ENCODE results near the gene LRRC3.
"Not testable (repeated sequence)": the region's sequence is repeated elsewhere in the genome, so short reads cannot be mapped to it uniquely, and the experiment has no call there.

The LRRC3 gene

GRCh38 chr21:44502171-44502958, 47.1 kb downstream of the LRRC3 start:
- no peaks in the 10 kb centered on the region for H3K27me3 ChIP-seq (ENCODE audit: control insufficient read depth, insufficient read depth, low read length)

GRCh38 chr21:44503006-44503889, 47.9 kb downstream of the LRRC3 start:
- H3K27ac ChIP-seq (ENCODE audit: low read depth, low read length); H3K27me3 ChIP-seq (ENCODE audit: control insufficient read depth, insufficient read depth, low read length); H3K9me3 ChIP-seq (ENCODE audit: control insufficient read depth, insufficient read depth, low read depth, low read length); H3K4me1 ChIP-seq (ENCODE audit: control insufficient read depth, insufficient read depth, low read length); H3K9ac ChIP-seq (ENCODE audit: low read length); H3K4me3 ChIP-seq (ENCODE audit: low read depth, low read length); H3K36me3 ChIP-seq (ENCODE audit: control insufficient read depth, insufficient read depth, low read length): not testable (repeated sequence)

More at GRCh38 chr21:44502171-44502958, 47.1 kb downstream of the LRRC3 start:
- Histone ChIP-seq H3K9ac (ENCODE audit: low read length) (no peak overlapping the region), H3K4me3 (ENCODE audit: low read depth, low read length) (no peak overlapping the region), H3K36me3 (ENCODE audit: control insufficient read depth, insufficient read depth, low read length) (no peaks in the 10 kb centered on the region), H3K4me1 (ENCODE audit: control insufficient read depth, insufficient read depth, low read length) (peaks cover 9% of the 10 kb centered on the region; the same call in 1 of the 2 replicates), H3K27ac (ENCODE audit: low read depth, low read length) (no peak overlapping the region), H3K9me3 (ENCODE audit: control insufficient read depth, insufficient read depth, low read depth, low read length) (no peaks in the 10 kb centered on the region)

DNA sequence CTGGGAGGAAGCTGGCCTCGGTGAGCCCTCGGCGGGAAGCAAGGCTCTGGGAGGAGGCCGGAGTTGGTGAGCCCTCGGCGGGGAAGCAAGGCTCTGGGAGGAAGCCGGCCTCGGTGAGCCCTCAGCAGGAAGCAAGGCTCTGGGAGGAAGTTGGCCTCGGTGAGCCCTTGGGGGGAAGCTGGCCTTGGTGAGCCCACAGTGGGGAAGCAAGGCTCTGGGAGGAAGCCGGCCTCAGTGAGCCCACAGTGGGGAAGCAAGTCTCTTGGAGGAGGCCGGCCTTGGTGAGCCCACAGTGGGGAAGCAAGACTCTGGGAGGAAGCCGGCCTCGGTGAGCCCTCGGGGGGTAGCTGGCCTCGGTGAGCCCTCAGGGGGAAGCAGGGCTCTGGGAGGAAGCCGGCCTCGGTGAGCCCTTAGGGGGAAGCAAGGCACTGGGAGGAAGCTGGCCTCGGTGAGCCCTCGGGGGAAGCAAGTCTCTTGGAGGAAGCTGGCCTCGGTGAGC, 48.6 kb downstream of the LRRC3 start:
- no peak overlapping the region for H3K27ac ChIP-seq (ENCODE audit: low read depth, low read length)
- H3K9me3 ChIP-seq (ENCODE audit: control insufficient read depth, insufficient read depth, low read depth, low read length), result no peaks in the 10 kb centered on the region
- H3K9ac ChIP-seq (ENCODE audit: low read length), result no peak overlapping the region
- no peaks in the 10 kb centered on the region for H3K27me3 ChIP-seq (ENCODE audit: control insufficient read depth, insufficient read depth, low read length)
- peaks cover 4% of the 10 kb centered on the region; the same call in 1 of the 2 replicates for H3K4me1 ChIP-seq (ENCODE audit: control insufficient read depth, insufficient read depth, low read length)
- no peak overlapping the region for H3K4me3 ChIP-seq (ENCODE audit: low read depth, low read length)
- H3K36me3 ChIP-seq (ENCODE audit: control insufficient read depth, insufficient read depth, low read length), result peaks cover 6% of the 10 kb centered on the region; the same call in 1 of the 2 replicates

DNA sequence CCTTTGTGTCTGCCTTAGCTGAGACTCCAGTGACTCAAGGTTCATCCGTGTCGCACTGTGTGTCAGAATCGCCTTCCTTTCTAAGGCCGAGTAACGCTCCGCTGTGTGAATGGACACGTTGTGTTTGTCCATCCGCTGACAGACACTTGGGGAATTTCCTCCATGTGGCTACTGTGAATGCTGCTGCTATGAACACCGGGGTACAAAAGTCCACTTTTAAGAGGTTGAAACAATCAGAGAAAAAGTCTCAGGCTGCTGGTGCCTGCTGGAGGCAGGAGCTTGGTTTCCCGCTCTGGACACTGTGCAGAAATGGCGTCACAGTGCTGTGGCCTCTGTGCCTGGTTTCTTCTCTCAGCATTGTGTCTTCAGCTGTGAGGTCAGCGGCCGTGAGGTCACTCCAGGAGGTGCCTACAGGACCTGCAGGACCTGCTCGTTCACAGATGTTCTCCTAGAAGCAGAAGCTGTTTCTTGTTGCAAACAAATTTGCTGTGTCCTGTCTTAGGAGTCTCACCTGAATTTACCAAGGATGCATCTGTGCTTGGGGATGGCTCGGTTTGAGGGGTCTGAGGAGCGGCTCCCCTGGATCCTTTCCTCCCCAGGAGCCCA, 50.5 kb downstream of the LRRC3 start:
- H3K4me3 ChIP-seq (ENCODE audit: low read depth, low read length), result no peak overlapping the region
- no peaks in the 10 kb centered on the region for H3K27me3 ChIP-seq (ENCODE audit: control insufficient read depth, insufficient read depth, low read length)
- no peak overlapping the region for H3K27ac ChIP-seq (ENCODE audit: low read depth, low read length)
- no peak overlapping the region for H3K9ac ChIP-seq (ENCODE audit: low read length)
- H3K36me3 ChIP-seq (ENCODE audit: control insufficient read depth, insufficient read depth, low read length), result peaks cover 13% of the 10 kb centered on the region; the same call in 1 of the 2 replicates
- H3K4me1 ChIP-seq (ENCODE audit: control insufficient read depth, insufficient read depth, low read length), result peaks cover 8% of the 10 kb centered on the region
- no peaks in the 10 kb centered on the region for H3K9me3 ChIP-seq (ENCODE audit: control insufficient read depth, insufficient read depth, low read depth, low read length)

DNA sequence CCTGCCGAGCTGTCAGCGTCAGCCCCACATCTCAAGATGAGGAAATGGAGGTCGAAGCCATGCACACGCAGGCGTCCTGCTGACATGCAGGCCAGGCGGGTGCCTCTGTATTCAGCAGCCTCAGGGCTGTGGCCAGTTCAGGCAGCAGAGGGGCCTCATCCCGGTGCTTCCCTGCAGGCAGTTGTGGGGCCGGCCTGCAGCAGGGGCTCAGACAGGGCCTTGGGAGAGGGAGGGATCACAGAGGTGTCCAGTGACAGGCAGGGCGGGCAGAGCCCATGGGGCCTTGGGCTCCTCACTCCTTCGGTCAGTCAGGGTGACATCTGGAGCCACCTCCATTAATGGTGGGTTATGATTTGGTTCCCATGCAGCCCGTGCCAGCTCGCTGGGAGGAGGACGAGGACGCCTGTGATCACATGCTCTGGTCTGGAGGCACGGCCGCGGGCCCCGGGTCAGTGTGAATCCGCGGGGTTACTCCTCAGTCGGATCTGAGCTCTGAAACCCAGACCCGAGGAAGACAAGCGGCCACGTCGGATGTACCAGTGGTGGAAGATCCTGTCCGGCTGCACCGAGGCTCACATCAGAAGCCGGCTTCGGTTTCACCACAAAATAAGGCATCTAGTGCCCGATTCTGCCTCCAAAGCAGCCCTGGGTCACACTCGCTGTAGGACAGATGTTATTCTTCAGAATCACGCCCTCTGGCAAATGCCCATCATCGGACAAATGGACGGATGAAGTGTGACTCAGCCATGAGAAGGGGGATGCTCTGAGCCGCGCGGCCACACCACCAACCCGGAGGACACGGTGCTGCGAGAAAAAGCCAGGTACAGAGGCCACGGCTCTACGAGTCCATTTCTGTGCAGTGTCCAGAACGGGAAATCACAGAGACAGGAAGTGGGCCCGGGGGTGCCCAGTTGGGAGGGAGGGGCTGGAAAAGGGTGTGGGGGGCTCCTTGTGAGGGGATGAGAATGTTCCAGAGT, 51.3 kb downstream of the LRRC3 start:
- Histone ChIP-seq H3K27me3 (ENCODE audit: control insufficient read depth, insufficient read depth, low read length) (no peaks in the 10 kb centered on the region), H3K9ac (ENCODE audit: low read length) (no peak overlapping the region), H3K36me3 (ENCODE audit: control insufficient read depth, insufficient read depth, low read length) (peaks cover 19% of the 10 kb centered on the region), H3K4me1 (ENCODE audit: control insufficient read depth, insufficient read depth, low read length) (peaks cover 11% of the 10 kb centered on the region), H3K27ac (ENCODE audit: low read depth, low read length) (no peak overlapping the region), H3K9me3 (ENCODE audit: control insufficient read depth, insufficient read depth, low read depth, low read length) (no peaks in the 10 kb centered on the region), H3K4me3 (ENCODE audit: low read depth, low read length) (no peak overlapping the region)

DNA sequence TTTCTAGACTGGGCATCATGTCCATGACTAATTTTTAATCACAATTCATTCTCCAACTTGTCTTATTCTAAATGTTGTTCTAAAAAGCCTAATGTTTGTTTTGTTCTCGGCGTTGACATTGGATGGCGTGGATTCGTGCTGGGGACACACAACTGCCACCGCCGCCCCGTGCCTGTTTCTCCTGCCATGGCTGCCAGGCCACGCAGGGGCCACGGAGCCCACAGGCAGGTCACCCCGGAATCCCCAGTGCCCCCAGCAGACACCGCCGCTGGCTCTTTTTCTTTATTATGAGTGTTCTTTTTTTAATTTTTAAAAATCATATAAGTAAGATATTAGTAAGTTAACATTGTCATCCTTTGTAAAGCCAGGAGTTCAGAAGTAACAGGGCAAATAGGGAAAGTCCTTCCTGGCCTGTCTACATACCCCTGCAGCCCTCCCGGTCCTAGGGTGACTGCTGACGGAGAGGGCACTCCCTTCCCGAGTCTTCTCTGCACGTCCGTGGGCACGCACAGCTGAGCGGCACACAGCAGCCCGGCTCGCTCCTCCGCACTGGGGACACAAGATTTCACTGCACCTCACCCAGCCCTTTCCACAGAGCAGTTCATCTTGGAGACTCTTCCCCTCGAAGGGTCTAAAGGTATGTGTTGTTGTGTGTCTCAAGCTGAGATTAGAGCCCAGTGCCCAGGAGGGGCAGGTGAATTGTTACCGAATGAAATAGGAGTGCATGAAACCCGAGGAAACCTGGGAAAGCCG, 52.5 kb downstream of the LRRC3 start:
- Histone ChIP-seq H3K36me3 (ENCODE audit: control insufficient read depth, insufficient read depth, low read length) (peaks cover 19% of the 10 kb centered on the region), H3K4me1 (ENCODE audit: control insufficient read depth, insufficient read depth, low read length) (peaks cover 11% of the 10 kb centered on the region), H3K27ac (ENCODE audit: low read depth, low read length) (no peak overlapping the region), H3K4me3 (ENCODE audit: low read depth, low read length) (no peak overlapping the region), H3K9ac (ENCODE audit: low read length) (no peak overlapping the region), H3K9me3 (ENCODE audit: control insufficient read depth, insufficient read depth, low read depth, low read length) (no peaks in the 10 kb centered on the region), H3K27me3 (ENCODE audit: control insufficient read depth, insufficient read depth, low read length) (no peaks in the 10 kb centered on the region)

DNA sequence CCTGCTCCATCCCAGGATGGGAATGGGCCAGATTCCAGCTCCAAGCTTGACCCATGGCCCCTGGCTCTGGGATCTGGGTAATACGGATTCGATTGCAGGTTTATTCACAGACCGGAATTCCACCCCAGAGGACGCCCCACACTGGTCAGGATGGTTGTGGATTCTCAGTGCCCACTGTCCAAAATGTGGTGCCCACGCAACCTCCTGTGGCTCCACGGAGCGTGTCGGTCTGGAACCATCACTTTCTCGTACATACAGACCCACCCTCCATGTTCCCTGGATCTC, 53.1 kb downstream of the LRRC3 start:
- Histone ChIP-seq H3K4me1 (ENCODE audit: control insufficient read depth, insufficient read depth, low read length) (peaks cover 11% of the 10 kb centered on the region), H3K36me3 (ENCODE audit: control insufficient read depth, insufficient read depth, low read length) (peaks cover 19% of the 10 kb centered on the region), H3K27me3 (ENCODE audit: control insufficient read depth, insufficient read depth, low read length) (no peaks in the 10 kb centered on the region), H3K27ac (ENCODE audit: low read depth, low read length) (no peak overlapping the region), H3K9me3 (ENCODE audit: control insufficient read depth, insufficient read depth, low read depth, low read length) (no peaks in the 10 kb centered on the region), H3K9ac (ENCODE audit: low read length) (no peak overlapping the region), H3K4me3 (ENCODE audit: low read depth, low read length) (no peak overlapping the region)

DNA sequence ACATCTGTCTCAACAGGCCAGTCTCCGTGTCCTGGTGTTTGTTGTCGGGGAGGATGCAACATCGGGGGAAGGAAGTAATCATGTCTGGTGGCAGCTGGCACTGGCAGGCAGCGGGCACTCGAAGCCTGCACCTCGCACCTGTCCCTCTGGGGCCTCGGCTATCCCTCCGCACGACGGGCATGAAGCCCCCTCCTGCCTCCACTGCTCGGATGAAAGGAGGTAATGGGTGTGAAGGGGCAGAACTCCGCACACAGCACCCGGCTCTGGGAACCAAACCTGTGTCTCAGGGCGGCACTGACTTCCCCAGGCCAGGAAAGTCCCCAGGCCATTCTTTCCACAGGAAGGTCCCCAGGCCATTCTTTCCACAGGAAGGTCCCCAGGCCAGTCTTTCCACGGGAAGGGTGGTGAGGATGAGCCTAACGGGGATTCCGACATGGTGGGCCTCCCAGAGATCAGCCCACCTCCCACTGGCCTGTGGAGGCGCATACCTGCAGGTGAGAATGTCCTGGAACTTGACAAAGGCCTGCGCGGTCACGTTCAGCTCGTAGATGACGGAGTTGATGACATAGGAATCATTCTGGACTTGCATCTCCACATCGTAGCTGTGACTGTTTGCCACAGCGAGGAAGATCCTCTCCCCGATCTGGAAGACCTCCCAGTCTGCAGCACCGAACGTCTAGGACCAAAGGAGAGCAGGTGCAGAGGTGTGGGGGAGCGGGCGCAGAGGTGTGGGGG, 53.6 kb downstream of the LRRC3 start:
- no peak overlapping the region for H3K9ac ChIP-seq (ENCODE audit: low read length)
- H3K4me1 ChIP-seq (ENCODE audit: control insufficient read depth, insufficient read depth, low read length), result peaks cover 11% of the 10 kb centered on the region
- no peak overlapping the region for H3K4me3 ChIP-seq (ENCODE audit: low read depth, low read length)
- H3K27me3 ChIP-seq (ENCODE audit: control insufficient read depth, insufficient read depth, low read length), result no peaks in the 10 kb centered on the region
- no peak overlapping the region for H3K27ac ChIP-seq (ENCODE audit: low read depth, low read length)
- H3K9me3 ChIP-seq (ENCODE audit: control insufficient read depth, insufficient read depth, low read depth, low read length), result no peaks in the 10 kb centered on the region
- peaks cover 19% of the 10 kb centered on the region for H3K36me3 ChIP-seq (ENCODE audit: control insufficient read depth, insufficient read depth, low read length)

DNA sequence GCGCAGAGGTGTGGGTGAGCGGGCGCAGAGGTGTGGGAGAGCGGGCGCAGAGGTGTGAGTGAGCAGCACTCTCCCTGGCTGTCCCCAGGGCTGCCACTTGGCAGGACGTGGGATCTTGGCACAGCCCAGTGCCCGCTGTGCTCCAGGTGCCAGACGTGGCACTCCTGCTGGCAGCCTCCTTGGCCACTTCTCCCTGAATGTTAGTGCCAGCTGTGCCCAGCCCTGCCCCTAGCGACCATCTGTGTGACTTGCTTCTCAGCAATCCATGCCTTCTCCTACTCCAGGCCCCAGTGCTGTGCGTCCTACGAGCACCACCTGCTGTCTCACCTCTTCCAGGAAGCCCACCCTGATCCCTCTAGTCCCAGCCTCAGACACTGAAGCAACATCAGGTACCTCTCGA, 54.2 kb downstream of the LRRC3 start:
- Histone ChIP-seq H3K27me3 (ENCODE audit: control insufficient read depth, insufficient read depth, low read length) (no peaks in the 10 kb centered on the region), H3K9me3 (ENCODE audit: control insufficient read depth, insufficient read depth, low read depth, low read length) (no peaks in the 10 kb centered on the region), H3K36me3 (ENCODE audit: control insufficient read depth, insufficient read depth, low read length) (peaks cover 19% of the 10 kb centered on the region), H3K4me1 (ENCODE audit: control insufficient read depth, insufficient read depth, low read length) (peaks cover 11% of the 10 kb centered on the region), H3K27ac (ENCODE audit: low read depth, low read length) (no peak overlapping the region), H3K4me3 (ENCODE audit: low read depth, low read length) (no peak overlapping the region), H3K9ac (ENCODE audit: low read length) (no peak overlapping the region)
